GM19372 (cell line): ENCODE measurements around the gene DNAJB2.
"Not testable (repeated sequence)": the region's sequence is repeated elsewhere in the genome, so short reads cannot be mapped to it uniquely, and the experiment has no call there.

Source experiments
- ATAC-seq: cut with Tn5 transposase; IDR thresholded peaks from one replicate; pipeline ENCODE4 v1.9.1; 2021; ENCODE audit warnings: mild to moderate bottlenecking, low read depth, moderate library complexity; ENCODE audit not compliant: unreplicated experiment

The DNAJB2 gene

GRCh38 chr2:219254590-219255201 is 24.5 kb upstream of the DNAJB2 start:
- ATAC-seq = peak; percentile 30

- not testable (repeated sequence) for ATAC-seq
These were observed 20.2 kb upstream of the DNAJB2 start for GRCh38 chr2:219258942-219259341.

GRCh38 chr2:219261024-219261855 is 17.9 kb upstream of the DNAJB2 start:
- ATAC-seq = no peak

DNA sequence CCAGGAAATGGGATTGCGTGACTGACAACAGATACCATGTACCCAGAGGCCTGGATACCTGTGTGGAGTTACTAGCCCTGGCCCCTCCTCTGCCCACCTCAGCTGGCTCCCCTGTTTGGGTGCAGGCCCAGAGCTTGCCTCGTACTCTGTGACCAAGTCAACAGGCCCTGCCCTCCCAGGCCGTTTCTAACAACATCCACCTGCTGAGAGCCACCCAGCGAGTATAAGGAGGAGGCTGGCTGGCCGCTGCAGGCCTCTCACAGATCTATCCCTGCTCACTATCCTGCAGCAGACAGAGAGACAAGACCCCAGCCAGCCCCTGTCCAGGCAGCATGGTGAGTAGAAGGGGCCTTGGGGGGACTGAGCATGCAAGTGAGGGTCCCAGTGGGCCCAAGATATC is 12.9 kb upstream of the DNAJB2 start:
- no peak for ATAC-seq

DNA sequence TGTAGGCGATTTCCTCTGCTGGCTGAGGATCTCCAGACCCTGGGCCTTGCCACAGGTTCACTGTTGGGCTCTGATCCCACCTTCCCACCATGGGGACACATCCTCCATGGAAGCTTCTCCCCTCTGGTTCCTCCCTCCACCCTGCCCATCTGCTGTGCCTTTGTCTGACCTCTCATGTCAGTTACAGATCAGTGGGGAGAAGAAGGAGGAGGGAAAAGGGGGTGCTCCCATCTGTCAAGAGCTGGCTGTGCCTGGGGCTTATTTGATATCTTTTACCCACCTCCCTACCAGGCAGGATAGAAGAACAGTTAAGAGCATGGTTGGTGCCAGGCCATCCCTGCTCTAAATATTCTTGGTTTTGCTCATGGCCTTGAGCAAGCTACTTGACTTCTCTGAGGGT is 12.3 kb upstream of the DNAJB2 start:
- no peak for ATAC-seq

- no peak for ATAC-seq
These were observed 10.9 kb upstream of the DNAJB2 start for GRCh38 chr2:219268294-219268693.

DNA sequence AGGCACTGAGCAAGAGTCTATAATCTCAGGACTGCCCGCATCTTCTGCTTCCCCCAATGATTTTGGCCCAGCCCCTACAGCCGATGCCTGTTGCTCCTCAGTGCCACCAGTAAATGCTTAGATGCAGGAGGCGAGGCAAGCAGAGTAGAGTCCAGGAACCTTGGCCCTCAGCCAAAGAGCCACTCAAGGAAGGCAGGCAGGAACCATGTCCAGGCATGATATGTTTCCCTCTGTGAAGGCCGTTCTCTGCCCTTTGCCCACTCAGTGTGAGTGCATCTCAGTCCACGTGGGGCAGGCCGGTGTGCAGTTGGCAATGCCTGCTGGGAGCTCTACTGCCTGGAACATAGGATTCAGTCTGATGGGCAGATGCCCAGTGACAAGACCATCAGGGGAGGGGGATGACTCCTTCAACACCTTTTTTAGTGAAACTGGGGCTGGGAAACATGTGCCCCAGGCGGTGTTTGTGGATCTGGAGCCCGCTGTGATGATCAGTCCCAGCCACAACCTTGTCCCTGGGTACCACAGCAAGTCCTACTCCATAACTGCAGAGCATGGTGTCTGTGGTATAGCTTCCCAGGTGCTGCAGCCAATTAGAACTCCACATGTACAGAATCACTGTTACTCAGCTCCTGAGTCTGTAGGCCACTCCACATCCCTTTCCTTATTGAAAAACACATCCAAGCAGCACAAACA is 9.7 kb upstream of the DNAJB2 start:
- ATAC-seq = no peak

- ATAC-seq = no peak
These were observed 9.2 kb upstream of the DNAJB2 start for GRCh38 chr2:219270055-219270372.

- no peak for ATAC-seq
These were observed 8.1 kb upstream of the DNAJB2 start for GRCh38 chr2:219271021-219271420.

GRCh38 chr2:219272356-219272755 is 6.8 kb upstream of the DNAJB2 start:
- no peak for ATAC-seq

GRCh38 chr2:219272995-219273394 is 6.2 kb upstream of the DNAJB2 start:
- ATAC-seq = no peak

- ATAC-seq = no peak
These were observed 5.2 kb upstream of the DNAJB2 start for GRCh38 chr2:219273937-219274336.

DNA sequence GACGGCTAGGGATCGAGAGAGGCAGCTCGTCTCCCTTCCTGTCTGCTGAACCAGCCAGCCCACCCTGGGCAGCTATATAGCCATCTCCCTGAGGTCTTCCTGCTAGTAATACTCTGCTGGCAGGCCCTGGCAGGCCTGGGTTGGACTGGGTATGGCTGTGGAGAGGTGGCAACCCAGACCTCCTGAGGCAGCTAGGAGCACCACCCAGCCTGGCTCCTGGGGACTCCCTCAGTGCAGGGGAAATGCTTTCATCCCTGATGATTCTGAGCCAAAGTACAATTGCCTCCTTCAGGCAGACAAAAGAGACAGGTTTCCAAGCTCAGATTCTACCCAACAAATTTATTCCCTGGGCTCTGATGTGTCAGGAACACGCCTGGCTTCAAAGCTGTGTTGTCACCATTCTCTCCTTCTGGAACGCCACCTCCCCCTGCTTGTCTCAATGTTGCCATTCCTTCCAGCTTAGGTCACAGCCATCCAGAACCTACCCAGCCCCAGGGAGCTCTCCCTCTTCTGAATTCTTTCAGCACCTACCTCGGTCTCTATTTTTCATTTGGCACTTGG is 4.7 kb upstream of the DNAJB2 start:
- ATAC-seq = no peak

GRCh38 chr2:219277703-219278654 is 1.2 kb upstream of the DNAJB2 start:
- ATAC-seq = peak; percentile 23

DNA sequence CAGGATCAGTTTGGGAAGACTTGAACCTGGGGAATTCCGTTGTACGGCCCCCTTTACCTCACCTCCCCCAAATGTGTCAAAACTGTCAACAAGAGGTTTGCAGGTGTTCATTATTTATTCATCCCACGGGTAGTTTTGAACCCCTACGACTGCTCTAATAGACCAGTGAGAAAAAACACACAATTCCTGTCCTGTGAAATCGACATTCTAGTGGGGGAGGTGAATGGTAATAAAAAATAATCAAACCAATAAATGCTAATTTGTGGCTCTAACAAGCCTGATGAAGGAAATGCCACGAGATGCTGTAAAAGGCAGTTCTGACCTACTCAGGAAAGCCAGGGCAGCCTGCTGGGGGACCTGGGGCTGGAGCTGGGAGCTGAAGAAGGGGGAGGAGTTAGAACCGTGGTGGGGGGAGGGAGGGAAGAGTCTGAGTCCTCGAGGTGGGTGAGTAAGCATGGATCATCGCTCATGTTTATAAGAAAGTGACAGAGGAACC is 463 bp upstream of the DNAJB2 start:
- ATAC-seq = no peak

DNA sequence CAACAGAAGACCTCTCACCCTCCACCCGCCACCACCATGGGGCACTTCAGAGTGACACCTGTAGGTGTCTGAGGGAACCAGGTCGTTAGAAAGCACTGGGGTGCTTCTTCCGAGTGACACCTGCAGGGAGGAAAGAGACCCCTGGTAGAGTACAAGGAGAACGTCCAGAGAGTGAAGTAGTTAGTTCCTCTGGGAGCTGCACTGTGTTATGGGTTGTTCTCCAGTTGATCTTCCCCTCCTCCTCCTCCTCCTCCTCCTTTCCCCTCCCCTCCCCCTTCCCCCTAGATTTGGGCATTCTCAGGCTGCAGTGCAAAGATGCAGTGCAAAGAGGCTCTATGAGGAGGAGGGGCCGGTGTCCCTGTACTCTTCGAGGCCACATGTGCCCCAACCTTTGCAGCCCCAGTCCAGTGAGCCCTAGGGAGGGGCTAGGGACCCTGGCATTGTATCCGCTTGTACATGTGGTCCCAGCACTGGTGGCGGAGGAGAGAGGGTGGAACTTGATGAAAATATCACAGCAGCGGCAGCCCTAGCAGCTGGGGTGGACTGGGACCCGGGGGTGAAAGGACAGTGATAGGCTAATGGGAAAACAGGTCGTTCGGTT is 850 bp downstream of the DNAJB2 start:
- ATAC-seq = no peak

GRCh38 chr2:219280651-219281050 is 1.5 kb downstream of the DNAJB2 start:
- ATAC-seq = no peak

- no peak for ATAC-seq
These were observed 2.4 kb downstream of the DNAJB2 start for GRCh38 chr2:219281588-219281987.

DNA sequence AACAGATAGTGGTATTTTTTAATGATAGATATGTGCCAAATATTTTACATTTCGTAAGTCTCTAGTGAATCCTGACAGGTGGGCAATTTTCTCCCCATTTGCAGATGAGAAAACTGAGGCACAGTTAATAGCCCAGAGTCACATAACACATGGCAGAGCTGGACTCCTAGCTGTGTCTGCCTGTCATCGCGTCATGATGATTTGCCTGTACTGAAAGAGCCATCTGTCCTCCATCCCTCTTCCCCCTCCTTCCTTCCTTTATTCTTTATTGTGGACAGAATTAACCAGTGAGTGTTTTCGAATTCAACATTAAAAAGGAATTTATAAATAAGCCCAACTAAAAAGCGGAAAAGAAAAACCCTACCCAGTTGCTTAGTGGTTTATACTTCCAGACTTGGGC is 3.2 kb downstream of the DNAJB2 start:
- no peak for ATAC-seq
